ENCODE measurements around the gene PRR36.

GRCh38 chr19:7921967-7922835 lies 48.0 kb upstream of the PRR36 start:
- no peak for TF ChIP-seq CTCF (IDR thresholded peaks at IDR 0.05)
- TF ChIP-seq EP300 (IDR thresholded peaks at IDR 0.05), result no peak
- no peak for TF ChIP-seq POLR2A (IDR thresholded peaks at IDR 0.05)
- TF ChIP-seq POLR2AphosphoS5 (IDR thresholded peaks at IDR 0.05), result no peak

Measured in sigmoid colon (tissue), 4 donors.